AG04449 (cell line): ENCODE data around the gene RFX1.

Experiments
- CTCF ChIA-PET: fragments of 350-600 bp; formaldehyde crosslinking; extraction: SDS; loops from one replicate; lab custom pipeline; 2021; ENCODE audit warnings: antibody characterized with exemption; lab: Yijun Ruan, JAX
- POLR2A ChIA-PET: fragments of 400-600, 350-600 bp; formaldehyde crosslinking; extraction: SDS; loops from one replicate; lab custom pipeline; 2020; ENCODE audit warnings: antibody characterized with exemption, inconsistent platforms; lab: Yijun Ruan, JAX
- DNase-seq: peaks from one replicate; pipeline ENCODE4 v3.0.0-alpha.2; 2010; ENCODE audit warnings: low read depth, low spot score
- H3K4me3 ChIP-seq: 2 replicates; pipeline ENCODE4 v1.5.1; 2011; ENCODE audit warnings: low read depth, mild to moderate bottlenecking, control low read depth, low read length
- CTCF ChIP-seq: IDR thresholded peaks from one replicate; pipeline ENCODE4 v1.5.1; 2011; ENCODE audit warnings: mild to moderate bottlenecking, moderate library complexity, low read length, control low read depth, inconsistent platforms; ENCODE audit not compliant: insufficient read depth; ENCODE audit errors: missing control alignments

The RFX1 gene

DNA sequence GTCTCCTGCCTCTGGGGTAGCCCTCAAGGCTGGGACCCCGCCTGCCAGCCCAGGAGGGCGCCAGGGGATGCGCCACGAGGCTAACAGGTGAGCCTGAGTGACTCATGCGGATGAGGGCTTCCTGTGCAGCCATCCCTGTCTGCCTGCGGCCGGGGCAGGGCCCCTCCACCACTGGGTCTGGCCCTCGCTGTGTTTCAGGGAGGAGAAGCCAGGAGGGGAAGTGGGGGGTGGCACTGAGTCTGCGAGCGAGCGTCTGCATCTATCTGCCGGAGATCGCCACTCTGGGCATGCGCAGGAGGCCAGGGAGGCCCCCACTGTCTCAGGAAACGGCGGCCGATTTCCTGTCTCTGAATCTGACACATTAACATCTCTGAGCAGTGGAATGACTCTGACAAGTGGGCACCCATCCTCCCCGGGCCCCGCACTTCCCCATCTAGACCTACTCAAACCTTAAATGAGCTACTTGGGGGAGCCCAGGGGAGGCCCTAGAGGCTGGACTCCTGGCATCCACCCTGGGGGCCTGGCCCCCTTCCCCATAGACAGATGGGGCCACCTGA lies 19.7 kb downstream of the RFX1 start:
- ChIA-PET POLR2A (no interaction called here), CTCF (interaction anchor here (1.0 to 1.7 kb wide), 2 partner anchors 16 kb away, joined by 3 to 5 read pairs; no protein-coding TSS in a partner anchor)
- no peak for DNase-seq
- peak overlapping the region; percentile 20 for H3K4me3 ChIP-seq
- TF ChIP-seq CTCF = no peak

DNA sequence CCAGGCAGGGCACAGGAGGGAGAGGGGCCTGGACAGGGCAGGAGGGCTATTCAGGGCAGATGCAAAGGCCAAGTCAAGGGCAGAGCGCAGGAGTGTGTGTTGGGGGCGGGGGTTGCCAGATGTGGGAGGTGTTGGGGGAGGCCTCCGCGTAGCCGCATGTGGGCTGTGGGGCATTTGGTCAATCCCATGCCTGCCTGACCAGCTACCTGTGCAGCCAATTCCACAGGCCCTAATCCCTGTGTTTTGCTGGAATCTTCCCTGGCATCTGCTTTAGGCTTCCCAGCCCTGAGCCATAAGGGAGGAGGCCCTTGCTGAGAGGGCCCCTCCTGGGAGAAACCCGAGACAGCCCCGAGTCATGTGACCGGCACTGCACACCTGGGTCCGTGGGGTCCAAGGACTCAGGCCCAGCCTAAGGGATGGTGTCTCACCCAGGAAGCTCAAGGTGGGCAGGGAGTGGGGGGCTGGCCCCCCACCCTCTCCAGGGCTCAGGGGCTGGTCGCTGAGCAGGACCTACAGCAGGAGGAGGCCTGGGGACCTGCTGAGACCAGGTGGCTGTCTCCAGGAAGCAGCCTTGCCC lies 20.3 kb downstream of the RFX1 start:
- DNase-seq = no peak
- no peak for TF ChIP-seq CTCF
- no peak overlapping the region; the same call in 1 of the 2 replicates for H3K4me3 ChIP-seq
- CTCF ChIA-PET = interaction anchor here (1.0 to 1.7 kb wide), 3 partner anchors 16 to 24 kb away, joined by 3 to 5 read pairs (median 3); no protein-coding TSS in a partner anchor
- POLR2A ChIA-PET = interaction anchor here (1.2 kb wide), 1 partner anchor 24 kb away, joined by 3 read pairs; no protein-coding TSS in a partner anchor

GRCh38 chr19:13984875-13985741 lies 21.0 kb downstream of the RFX1 start:
- POLR2A ChIA-PET = interaction anchor here (1.2 kb wide), 1 partner anchor 24 kb away, joined by 3 read pairs; no protein-coding TSS in a partner anchor
- no peak overlapping the region for H3K4me3 ChIP-seq
- no peak for TF ChIP-seq CTCF
- no peak for DNase-seq
- CTCF ChIA-PET = interaction anchor here (0.7 to 1.3 kb wide), 2 partner anchors 23 to 32 kb away, joined by 3 read pairs; no protein-coding TSS in a partner anchor

DNA sequence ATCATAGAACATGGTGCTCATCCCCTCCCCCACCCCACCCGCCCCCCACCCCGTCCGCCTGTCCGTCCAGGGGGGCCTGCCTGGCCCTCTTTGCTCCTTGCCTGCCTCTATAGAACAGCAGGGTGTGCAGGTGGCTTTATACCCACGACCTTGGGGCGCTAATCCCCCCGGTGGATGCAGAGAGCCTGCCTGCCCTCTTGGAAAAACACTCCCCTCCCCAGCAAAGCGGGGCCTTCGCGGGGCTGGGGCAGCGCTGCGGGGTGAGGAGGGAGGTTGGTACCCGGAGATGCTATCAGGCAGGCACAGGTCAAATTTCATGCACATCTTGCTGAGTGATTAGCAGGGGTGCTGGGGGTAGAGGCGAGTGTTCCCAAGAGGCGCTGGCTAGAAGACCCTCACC lies 21.9 kb downstream of the RFX1 start:
- DNase-seq = no peak
- no peak overlapping the region for H3K4me3 ChIP-seq
- CTCF ChIA-PET = interaction anchor here (0.6 to 0.8 kb wide), 2 partner anchors 11 to 103 kb away, joined by 3 read pairs; no protein-coding TSS in a partner anchor
- no peak for TF ChIP-seq CTCF
- POLR2A ChIA-PET = no interaction called here

DNA sequence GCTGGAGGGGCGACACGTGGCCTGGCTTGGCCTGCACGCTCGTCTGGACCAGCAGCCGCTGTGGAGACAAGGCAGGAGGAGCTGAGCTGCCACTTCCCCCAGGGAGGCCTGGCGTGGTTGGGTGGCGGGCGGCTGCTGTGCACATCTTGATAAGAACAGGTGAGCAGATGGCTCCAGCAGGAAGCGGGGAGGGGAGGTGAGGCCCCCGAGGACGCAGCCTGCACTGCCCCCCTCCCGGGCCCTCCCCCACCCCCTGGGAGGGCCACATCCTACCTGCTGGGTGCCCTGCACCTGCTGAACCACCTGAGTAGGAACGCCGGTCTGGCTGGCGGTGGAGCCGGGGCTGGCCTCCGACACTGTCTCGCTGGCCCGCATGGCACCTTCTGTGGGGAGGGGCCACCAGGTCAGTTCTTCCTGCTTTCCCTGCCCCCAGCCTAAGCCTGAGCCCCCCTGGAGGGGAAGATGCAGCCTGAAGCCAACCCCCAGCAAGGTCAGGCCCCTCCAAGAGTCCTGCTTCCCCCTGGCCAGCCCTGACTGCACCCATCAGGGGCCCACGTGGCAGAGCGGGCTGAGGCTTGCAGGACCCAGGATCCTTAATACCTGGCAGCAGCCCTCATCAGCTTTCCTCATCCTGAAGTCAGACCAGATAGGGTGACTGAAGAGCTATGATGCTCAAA lies 22.8 kb downstream of the RFX1 start:
- H3K4me3 ChIP-seq = no peak overlapping the region
- no peak for TF ChIP-seq CTCF
- no peak for DNase-seq
- CTCF ChIA-PET = interaction anchor here (0.8 kb wide), 1 partner anchor 102 kb away, joined by 3 read pairs; no protein-coding TSS in a partner anchor
- POLR2A ChIA-PET = no interaction called here
